ENCODE data around the gene NUP93. TPM values are rescaled to one million over a fixed set of nuclear protein-coding genes. Genes with fewer than 3 reads are reported as not detected.

The NUP93 gene
- 100 to 1,000 TPM; 126 to 129 TPM for total RNA-seq

GRCh38 chr16:56729735-56730662 lies at the start of gene NUP93:
TSS of gene NUP93 (plus strand) at chr16:56730129. CDS start at chr16:56748248, 18,119 bp downstream.
- Mint-ChIP-seq H3K27ac (peak within 1 kb of the TSS; percentile 76), H3K9me3 (ENCODE audit: low read depth) (no peaks in the 10 kb centered on the region), H3K4me1 (peaks cover 11% of the 10 kb centered on the region), H3K4me3 (no peak within 1 kb of the TSS), H3K36me3 (no peaks in the 10 kb centered on the region), H3K27me3 (no peaks in the 10 kb centered on the region)
- peak; percentile 95 for DNase-seq
- peak; percentile 97 for ATAC-seq
- CTCF ChIA-PET = interaction anchor here (0.7 to 1.3 kb wide), 4 partner anchors 13 to 139 kb away, joined by 3 to 4 read pairs (median 3); no protein-coding TSS in a partner anchor

- Mint-ChIP-seq H3K27ac (peak within 1 kb of the TSS; percentile 92), H3K9me3 (ENCODE audit: low read depth) (no peaks in the 10 kb centered on the region), H3K4me1 (peaks cover 25% of the 10 kb centered on the region), H3K4me3 (peak within 1 kb of the TSS; percentile 89), H3K36me3 (peaks cover 1% of the 10 kb centered on the region), H3K27me3 (no peaks in the 10 kb centered on the region)
- CTCF ChIA-PET = interaction anchor here (1.5 to 3.9 kb wide), 6 partner anchors 9 to 106 kb away, joined by 4 to 30 read pairs (median 5); partner anchors contain the start of gene MT1E
- ATAC-seq (peak; percentile 98), DNase-seq (peak; percentile 94)
These were observed 47.8 kb upstream of the NUP93 start, which contains the start of gene MT1X for GRCh38 chr16:56681939-56682702. TSS of gene MT1X (plus strand) at chr16:56682470. CDS start at chr16:56682541, 71 bp downstream.

- Mint-ChIP-seq H3K4me1 (peaks cover 25% of the 10 kb centered on the region), H3K9me3 (ENCODE audit: low read depth) (no peaks in the 10 kb centered on the region), H3K27me3 (no peaks in the 10 kb centered on the region), H3K4me3 (peak overlapping the region; percentile 89), H3K27ac (peak overlapping the region; percentile 92), H3K36me3 (peaks cover 1% of the 10 kb centered on the region)
- ATAC-seq = peak; percentile 10
- CTCF ChIA-PET = interaction anchor here (0.8 to 3.9 kb wide), 7 partner anchors 9 to 106 kb away, joined by 3 to 30 read pairs (median 5); partner anchors contain the start of gene MT1E
- DNase-seq = no peak
These were observed 47.1 kb upstream of the NUP93 start for GRCh38 chr16:56682703-56683397.

- peaks cover 25% of the 10 kb centered on the region for H3K4me1 Mint-ChIP-seq
- peaks cover 1% of the 10 kb centered on the region for H3K36me3 Mint-ChIP-seq
- H3K4me3 Mint-ChIP-seq = peak overlapping the region; percentile 89
- ATAC-seq (no peak), DNase-seq (no peak)
- H3K27me3 Mint-ChIP-seq = peaks cover 1% of the 10 kb centered on the region
- H3K9me3 Mint-ChIP-seq (ENCODE audit: low read depth) = no peaks in the 10 kb centered on the region
- H3K27ac Mint-ChIP-seq = no peak overlapping the region
- CTCF ChIA-PET = interaction anchor here (0.8 to 3.9 kb wide), 7 partner anchors 8 to 107 kb away, joined by 3 to 30 read pairs (median 5); partner anchors contain the start of gene MT1E
These were observed 46.3 kb upstream of the NUP93 start for GRCh38 chr16:56683424-56684172.

- Mint-ChIP-seq H3K4me3 (peak overlapping the region; percentile 89), H3K4me1 (peaks cover 25% of the 10 kb centered on the region), H3K36me3 (peaks cover 1% of the 10 kb centered on the region), H3K27me3 (peaks cover 2% of the 10 kb centered on the region), H3K27ac (no peak overlapping the region), H3K9me3 (ENCODE audit: low read depth) (no peaks in the 10 kb centered on the region)
- no peak for DNase-seq
- CTCF ChIA-PET = interaction anchor here (1.3 to 3.9 kb wide), 5 partner anchors 8 to 108 kb away, joined by 3 to 30 read pairs (median 5); no protein-coding TSS in a partner anchor
- no peak for ATAC-seq
These were observed 45.5 kb upstream of the NUP93 start for GRCh38 chr16:56684256-56684925.

GRCh38 chr16:56684926-56685590 lies 44.9 kb upstream of the NUP93 start:
- CTCF ChIA-PET = interaction anchor here (1.5 to 3.9 kb wide), 3 partner anchors 12 to 108 kb away, joined by 5 to 30 read pairs (median 10); no protein-coding TSS in a partner anchor
- no peak overlapping the region for H3K4me3 Mint-ChIP-seq
- H3K4me1 Mint-ChIP-seq = peaks cover 25% of the 10 kb centered on the region
- no peak for ATAC-seq
- peaks cover 1% of the 10 kb centered on the region for H3K36me3 Mint-ChIP-seq
- no peak overlapping the region for H3K27ac Mint-ChIP-seq
- H3K27me3 Mint-ChIP-seq = peaks cover 2% of the 10 kb centered on the region
- no peak for DNase-seq
- H3K9me3 Mint-ChIP-seq (ENCODE audit: low read depth) = no peaks in the 10 kb centered on the region

DNA sequence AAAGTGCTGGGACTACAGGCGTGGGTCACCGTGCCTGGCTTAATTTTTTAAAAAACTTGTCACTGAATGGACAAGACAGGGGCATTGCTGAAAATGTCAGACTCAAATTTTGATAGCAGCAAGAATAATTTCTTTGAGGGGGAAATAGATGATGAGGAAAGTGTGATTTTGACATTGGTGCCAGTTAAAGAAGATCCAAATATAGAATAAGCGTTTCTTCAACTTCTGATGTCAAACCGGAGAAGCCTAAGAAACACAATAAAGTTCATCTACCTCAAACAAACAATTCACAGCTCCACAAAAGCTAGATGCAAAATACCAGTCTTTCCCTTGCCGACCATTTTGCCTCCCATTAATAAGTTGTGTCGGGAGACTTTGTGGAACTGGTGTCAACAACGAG lies 43.2 kb upstream of the NUP93 start:
- H3K27ac Mint-ChIP-seq = no peak overlapping the region
- no peaks in the 10 kb centered on the region for H3K9me3 Mint-ChIP-seq (ENCODE audit: low read depth)
- DNase-seq (no peak), ATAC-seq (no peak)
- CTCF ChIA-PET = interaction anchor here (1.0 kb wide), 1 partner anchor 15 kb away, joined by 4 read pairs; no protein-coding TSS in a partner anchor
- H3K4me3 Mint-ChIP-seq = no peak overlapping the region
- peaks cover 17% of the 10 kb centered on the region for H3K4me1 Mint-ChIP-seq
- H3K36me3 Mint-ChIP-seq = peaks cover 1% of the 10 kb centered on the region
- H3K27me3 Mint-ChIP-seq = peaks cover 7% of the 10 kb centered on the region

DNA sequence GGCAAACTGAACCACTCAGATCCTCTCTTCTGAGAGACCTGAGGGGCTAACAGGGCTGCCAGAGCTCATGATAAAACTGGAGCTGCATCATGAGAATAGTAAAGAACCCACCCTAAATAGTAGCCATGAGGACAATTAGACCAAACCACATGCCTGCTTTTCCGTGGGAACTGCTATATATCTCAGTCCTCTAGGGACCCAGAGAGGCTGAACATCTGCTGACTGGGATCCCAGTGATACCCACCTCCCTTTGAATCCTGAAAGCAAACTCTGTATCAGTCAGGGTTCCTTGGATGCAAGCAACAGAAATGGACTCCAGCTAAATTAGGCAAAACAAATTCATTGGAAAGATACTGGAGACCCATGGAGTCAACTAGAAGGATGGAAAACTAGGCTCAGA lies 41.2 kb upstream of the NUP93 start:
- no peak for DNase-seq
- no peak for ATAC-seq
- Mint-ChIP-seq H3K4me3 (no peak overlapping the region), H3K27ac (no peak overlapping the region), H3K36me3 (peaks cover 1% of the 10 kb centered on the region), H3K27me3 (peaks cover 7% of the 10 kb centered on the region), H3K9me3 (ENCODE audit: low read depth) (no peaks in the 10 kb centered on the region), H3K4me1 (peaks cover 5% of the 10 kb centered on the region)
- CTCF ChIA-PET = interaction anchor here (0.6 to 2.4 kb wide), 3 partner anchors 13 to 88 kb away, joined by 3 to 11 read pairs (median 4); no protein-coding TSS in a partner anchor

DNA sequence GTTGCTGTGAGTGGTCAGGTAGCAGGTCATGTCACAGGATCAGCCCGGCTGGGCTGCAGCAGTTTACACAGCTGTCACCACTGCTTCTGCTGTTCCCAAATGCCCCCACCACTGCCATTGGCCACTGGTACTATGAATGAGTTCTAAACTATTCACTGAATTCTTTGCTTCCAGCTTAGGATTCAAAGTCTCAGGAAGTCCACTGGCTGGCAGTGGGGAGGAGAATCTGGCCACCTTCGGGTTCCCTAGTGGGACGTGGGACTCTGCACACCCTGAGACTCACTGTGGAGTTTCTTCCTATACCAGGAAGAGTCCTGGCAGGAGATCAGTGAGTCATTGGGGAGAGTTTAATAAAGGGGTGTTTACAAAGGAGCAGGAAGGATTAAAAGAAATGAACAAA lies 40.8 kb upstream of the NUP93 start:
- no peaks in the 10 kb centered on the region for H3K9me3 Mint-ChIP-seq (ENCODE audit: low read depth)
- no peaks in the 10 kb centered on the region for H3K36me3 Mint-ChIP-seq
- H3K4me3 Mint-ChIP-seq = no peak overlapping the region
- CTCF ChIA-PET = interaction anchor here (0.6 to 2.4 kb wide), 3 partner anchors 13 to 88 kb away, joined by 3 to 11 read pairs (median 4); no protein-coding TSS in a partner anchor
- H3K27ac Mint-ChIP-seq = no peak overlapping the region
- no peak for ATAC-seq
- peaks cover 1% of the 10 kb centered on the region for H3K4me1 Mint-ChIP-seq
- peaks cover 7% of the 10 kb centered on the region for H3K27me3 Mint-ChIP-seq
- DNase-seq = no peak

GRCh38 chr16:56690420-56691122 lies 39.4 kb upstream of the NUP93 start:
- Mint-ChIP-seq H3K9me3 (ENCODE audit: low read depth) (no peaks in the 10 kb centered on the region), H3K27me3 (peaks cover 7% of the 10 kb centered on the region), H3K4me3 (no peak overlapping the region), H3K4me1 (no peaks in the 10 kb centered on the region), H3K36me3 (no peaks in the 10 kb centered on the region), H3K27ac (no peak overlapping the region)
- CTCF ChIA-PET = interaction anchor here (1.9 to 2.4 kb wide), 2 partner anchors 11 to 90 kb away, joined by 4 to 11 read pairs; no protein-coding TSS in a partner anchor
- no peak for DNase-seq
- ATAC-seq = no peak

DNA sequence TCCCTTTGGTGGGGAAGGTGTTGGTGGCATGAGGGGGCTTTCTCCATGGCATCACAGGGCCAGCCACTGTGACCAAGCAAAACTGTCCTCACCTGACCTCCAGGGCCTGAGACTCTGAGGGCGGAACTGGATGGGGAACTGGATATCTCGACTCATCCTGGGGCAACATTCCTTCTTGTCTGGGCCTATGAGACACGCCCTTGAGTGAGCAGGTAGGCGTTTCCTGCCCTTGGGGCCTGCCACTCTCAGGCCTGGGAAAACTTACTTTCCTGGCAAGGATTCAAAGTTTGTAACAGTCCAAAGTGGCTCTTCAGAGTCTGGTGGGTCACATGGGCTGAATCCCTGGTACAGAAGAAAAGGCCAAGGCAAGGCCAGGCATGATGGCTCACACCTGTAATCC lies 38.0 kb upstream of the NUP93 start:
- CTCF ChIA-PET = no interaction called here
- H3K4me3 Mint-ChIP-seq = no peak overlapping the region
- ATAC-seq (no peak), DNase-seq (no peak)
- H3K9me3 Mint-ChIP-seq (ENCODE audit: low read depth) = no peaks in the 10 kb centered on the region
- H3K36me3 Mint-ChIP-seq = no peaks in the 10 kb centered on the region
- no peaks in the 10 kb centered on the region for H3K4me1 Mint-ChIP-seq
- peaks cover 7% of the 10 kb centered on the region for H3K27me3 Mint-ChIP-seq
- no peak overlapping the region for H3K27ac Mint-ChIP-seq
